Type B pancreatic cell (in vitro differentiated cells): ENCODE results near the gene ST6GALNAC3. TPM values are rescaled to one million over a fixed set of nuclear protein-coding genes. Genes with fewer than 3 reads are reported as not detected.

Source experiments
- DNase-seq: peaks from one replicate; pipeline ENCODE4 v3.0.0; 2021; ENCODE audit warnings: mixed read lengths; ENCODE audit not compliant: unreplicated experiment; ENCODE audit errors: extremely low spot score
- H3K27ac Mint-ChIP-seq: 2 replicates; pipeline ENCODE4 v1.8.0; 2021; ENCODE audit warnings: mild to moderate bottlenecking, mixed read lengths
- H3K27me3 Mint-ChIP-seq: 2 replicates; pipeline ENCODE4 v1.8.0; 2021; ENCODE audit warnings: mixed read lengths
- H3K36me3 Mint-ChIP-seq: 2 replicates; pipeline ENCODE4 v1.8.0; 2021; ENCODE audit warnings: mixed read lengths
- H3K4me1 Mint-ChIP-seq: one replicate; pipeline ENCODE4 v1.8.0; 2021; ENCODE audit warnings: mixed read lengths; ENCODE audit not compliant: unreplicated experiment
- H3K4me3 Mint-ChIP-seq: 2 replicates; pipeline ENCODE4 v1.8.0; 2021; ENCODE audit warnings: mild to moderate bottlenecking, mixed read lengths
- H3K9me3 Mint-ChIP-seq: 2 replicates; pipeline ENCODE4 v1.8.0; 2021; ENCODE audit warnings: mixed read lengths
- CTCF ChIP-seq: fragments of 200-600 bp; sonication (generic); conservative IDR thresholded peaks from 2 replicates; pipeline ENCODE4 v1.5.0; 2021; ENCODE audit warnings: antibody characterized with exemption, mild to moderate bottlenecking
- total RNA-seq: library from RNA; stranded (reverse); gene quantifications from 2 replicates; pipeline ENCODE4 v1.2.1, GENCODE V29; 2021; ENCODE audit warnings: low replicate concordance

Gene ST6GALNAC3
- total RNA-seq, 1 donor from 2014 or later, result 24.7 TPM

- no peak for DNase-seq
- H3K27me3 Mint-ChIP-seq, result no peaks in the 10 kb centered on the region
- peaks cover 5% of the 10 kb centered on the region for H3K4me1 Mint-ChIP-seq
- H3K9me3 Mint-ChIP-seq, result no peaks in the 10 kb centered on the region
- no peak for TF ChIP-seq CTCF
- no peak overlapping the region for H3K4me3 Mint-ChIP-seq
- H3K27ac Mint-ChIP-seq, result no peak overlapping the region
- H3K36me3 Mint-ChIP-seq, result no peaks in the 10 kb centered on the region
Observed at GRCh38 chr1:76543495-76543894, 468.9 kb downstream of the ST6GALNAC3 start.

GRCh38 chr1:76546354-76546933 is 471.9 kb downstream of the ST6GALNAC3 start:
- Mint-ChIP-seq H3K4me1 (no peaks in the 10 kb centered on the region), H3K4me3 (no peak overlapping the region), H3K27ac (no peak overlapping the region), H3K27me3 (no peaks in the 10 kb centered on the region), H3K36me3 (no peaks in the 10 kb centered on the region), H3K9me3 (no peaks in the 10 kb centered on the region)
- no peak for DNase-seq
- no peak for TF ChIP-seq CTCF

GRCh38 chr1:76547916-76548315 is 473.4 kb downstream of the ST6GALNAC3 start:
- Mint-ChIP-seq H3K27ac (no peak overlapping the region), H3K9me3 (no peaks in the 10 kb centered on the region), H3K27me3 (no peaks in the 10 kb centered on the region), H3K4me3 (no peak overlapping the region), H3K4me1 (no peaks in the 10 kb centered on the region), H3K36me3 (no peaks in the 10 kb centered on the region)
- no peak for DNase-seq
- no peak for TF ChIP-seq CTCF

GRCh38 chr1:76548513-76549100 is 474.1 kb downstream of the ST6GALNAC3 start:
- no peak for TF ChIP-seq CTCF
- no peaks in the 10 kb centered on the region for H3K9me3 Mint-ChIP-seq
- no peak overlapping the region for H3K27ac Mint-ChIP-seq
- H3K27me3 Mint-ChIP-seq, result no peaks in the 10 kb centered on the region
- H3K4me1 Mint-ChIP-seq, result no peaks in the 10 kb centered on the region
- H3K4me3 Mint-ChIP-seq, result no peak overlapping the region
- no peak for DNase-seq
- no peaks in the 10 kb centered on the region for H3K36me3 Mint-ChIP-seq

- no peak for TF ChIP-seq CTCF
- Mint-ChIP-seq H3K36me3 (no peaks in the 10 kb centered on the region), H3K4me3 (no peak overlapping the region), H3K27me3 (no peaks in the 10 kb centered on the region), H3K4me1 (no peaks in the 10 kb centered on the region), H3K27ac (no peak overlapping the region), H3K9me3 (no peaks in the 10 kb centered on the region)
- no peak for DNase-seq
Observed at GRCh38 chr1:76554283-76554682, 479.7 kb downstream of the ST6GALNAC3 start.
